DND-41 (cell line): ENCODE measurements around the gene NUDT5.

Source experiments
- CTCF ChIP-seq: IDR thresholded peaks from 2 replicates; pipeline ENCODE4 v1.5.1; 2012; ENCODE audit warnings: borderline replicate concordance, low read length, moderate library complexity, mild to moderate bottlenecking; ENCODE audit not compliant: poor library complexity, severe bottlenecking; ENCODE audit errors: extremely low read depth
- EZH2 ChIP-seq: IDR thresholded peaks from 3 replicates; pipeline ENCODE4 v1.6.1; 2012; ENCODE audit warnings: borderline replicate concordance, low read depth, mild to moderate bottlenecking, moderate library complexity, low read length, inconsistent platforms; ENCODE audit not compliant: severe bottlenecking

GRCh38 chr10:12184165-12184564 lies 11.5 kb downstream of the NUDT5 start:
- no peak for TF ChIP-seq CTCF
- TF ChIP-seq EZH2 = no peak
